Liver (tissue), 9 donors: Measurements from ENCODE around the gene FES. TPM values are rescaled to one million over a fixed set of nuclear protein-coding genes. Genes with fewer than 3 reads are reported as not detected.
A peak's percentile ranks its signal among the peaks of the same experiment; 100 is the strongest.

ENCODE experiments used
- DNase-seq: peaks from one replicate; pipeline ENCODE4 v3.0.0-alpha.2; 2017; ENCODE audit warnings: low spot score
- H3K27ac ChIP-seq, 2 donors: one replicate each; pipeline ENCODE4 v1.7.0; 2013; ENCODE audit warnings: inconsistent platforms in 2 of 2, low read length in 2 of 2, control low read depth in 1 of 2, low read depth in 1 of 2, mild to moderate bottlenecking in 1 of 2
- H3K27me3 ChIP-seq, 4 donors: one replicate each; pipeline versions ENCODE4 v1.6.1 to v1.7.0; 2013; ENCODE audit warnings: low read length in 3 of 4, inconsistent platforms in 1 of 4, mild to moderate bottlenecking in 1 of 4, moderate library complexity in 1 of 4; ENCODE audit not compliant: control insufficient read depth in 4 of 4, insufficient read depth in 4 of 4
- H3K36me3 ChIP-seq, 4 donors: one replicate each; pipeline versions ENCODE4 v1.6.1 to v1.7.0; 2013; ENCODE audit warnings: low read length in 3 of 4, mild to moderate bottlenecking in 3 of 4, low read depth in 1 of 4, moderate library complexity in 1 of 4; ENCODE audit not compliant: control insufficient read depth in 4 of 4, insufficient read depth in 3 of 4
- H3K4me1 ChIP-seq, 4 donors: one replicate each; pipeline versions ENCODE4 v1.6.1 to v1.7.0; 2013; ENCODE audit warnings: low read length in 3 of 4, mild to moderate bottlenecking in 3 of 4, moderate library complexity in 1 of 4; ENCODE audit not compliant: control insufficient read depth in 4 of 4, insufficient read depth in 4 of 4
- H3K4me3 ChIP-seq, 3 donors: one replicate each; pipeline versions ENCODE4 v1.6.1 to v1.7.0; 2013; ENCODE audit warnings: low read length in 3 of 3, control low read depth in 1 of 3, low read depth in 1 of 3, mild to moderate bottlenecking in 1 of 3
- H3K9ac ChIP-seq, 2 donors: one replicate each; pipeline ENCODE4 v1.7.0; 2013; ENCODE audit warnings: low read length in 2 of 2, mild to moderate bottlenecking in 2 of 2, moderate library complexity in 2 of 2, control low read depth in 1 of 2, low read depth in 1 of 2
- H3K9me3 ChIP-seq, 4 donors: one replicate each; pipeline versions ENCODE4 v1.6.1 to v1.7.0; 2013; ENCODE audit warnings: low read length in 3 of 4; ENCODE audit not compliant: control insufficient read depth in 4 of 4
- ATF3 ChIP-seq: IDR thresholded peaks from 2 replicates; pipeline ENCODE4 v1.6.1; 2016; ENCODE audit warnings: antibody characterized with exemption
- CTCF ChIP-seq: fragments of 150-350 bp; IDR thresholded peaks from 2 replicates; pipeline ENCODE4 v1.5.1; 2017; ENCODE audit warnings: improper control_type of control experiment, low read depth, low read length; ENCODE audit not compliant: missing input control
- EGR1 ChIP-seq, 2 donors: IDR thresholded peaks; 2 replicates each; pipeline ENCODE4 v1.6.1; 2016 to 2018; ENCODE audit warnings: antibody characterized with exemption in 2 of 2, low read depth in 2 of 2
- FOXA1 ChIP-seq: IDR thresholded peaks from 2 replicates; pipeline ENCODE4 v1.6.1; 2016; ENCODE audit warnings: antibody characterized with exemption
- FOXA2 ChIP-seq: IDR thresholded peaks from 2 replicates; pipeline ENCODE4 v1.6.1; 2016; ENCODE audit warnings: antibody characterized with exemption
- GABPA ChIP-seq, 2 donors: IDR thresholded peaks in 1 of 2; conservative IDR thresholded peaks in 1 of 2; 2 replicates each; pipeline ENCODE4 v1.6.1; 2016; ENCODE audit warnings: antibody characterized with exemption in 2 of 2, mild to moderate bottlenecking in 1 of 2, moderate library complexity in 1 of 2
- HNF4A ChIP-seq, 2 donors: conservative IDR thresholded peaks; 2 replicates each; pipeline ENCODE4 v1.6.1; 2016; ENCODE audit warnings: antibody characterized with exemption in 2 of 2, mild to moderate bottlenecking in 2 of 2
- HNF4G ChIP-seq: IDR thresholded peaks from 2 replicates; pipeline ENCODE4 v1.6.1; 2016; ENCODE audit warnings: antibody characterized with exemption
- JUND ChIP-seq, 2 donors: IDR thresholded peaks; 2 replicates each; pipeline ENCODE4 v1.6.1; 2016; ENCODE audit warnings: antibody characterized with exemption in 2 of 2
- MAX ChIP-seq: IDR thresholded peaks from 2 replicates; pipeline ENCODE4 v1.6.1; 2016; ENCODE audit warnings: antibody characterized with exemption
- NR2F2 ChIP-seq: IDR thresholded peaks from 2 replicates; pipeline ENCODE4 v1.6.1; 2016; ENCODE audit warnings: antibody characterized with exemption
- RAD21 ChIP-seq, 2 donors: IDR thresholded peaks; 2 replicates each; pipeline ENCODE4 v1.6.1; 2016; ENCODE audit warnings: antibody characterized with exemption in 2 of 2, mild to moderate bottlenecking in 2 of 2
- REST ChIP-seq: IDR thresholded peaks from 2 replicates; pipeline ENCODE4 v1.6.1; 2016; ENCODE audit warnings: antibody characterized with exemption, mild to moderate bottlenecking
- RXRA ChIP-seq, 2 donors: IDR thresholded peaks; 2 replicates each; pipeline ENCODE4 v1.6.1; 2017 to 2018; ENCODE audit warnings: antibody characterized with exemption in 2 of 2, mild to moderate bottlenecking in 1 of 2
- SP1 ChIP-seq: IDR thresholded peaks from 2 replicates; pipeline ENCODE4 v1.6.1; 2018; ENCODE audit warnings: antibody characterized with exemption, mild to moderate bottlenecking
- TAF1 ChIP-seq: conservative IDR thresholded peaks from 2 replicates; pipeline ENCODE4 v1.6.1; 2016; ENCODE audit warnings: antibody characterized with exemption, mild to moderate bottlenecking
- YY1 ChIP-seq: IDR thresholded peaks from 2 replicates; pipeline ENCODE4 v1.6.1; 2016; ENCODE audit warnings: antibody characterized with exemption, mild to moderate bottlenecking
- ZBTB33 ChIP-seq: IDR thresholded peaks from 2 replicates; pipeline ENCODE4 v1.6.1; 2016; ENCODE audit warnings: antibody characterized with exemption
- WGBS: extraction: QIAGEN DNeasy Blood & Tissue Kit; methylation state at CpG from one replicate; pipeline ENCODE4 v1.1.7; 2013; 5-methylcytosine and 5-hydroxymethylcytosine counted together
- polyA plus RNA-seq, 2 donors: library from polyadenylated mRNA; stranded (reverse) in 1 of 2; unstranded in 1 of 2; fragments of 200-250 nt in 1 of 2; fragments of >200 nt in 1 of 2; fragmentation: Nextera tagmentation in 1 of 2; extraction: Ambion mirVana in 1 of 2; gene quantifications; one replicate each; pipeline versions ENCODE4 v1.2.1 to v1.2.3, GENCODE V29; 2013 to 2015
- total RNA-seq, 2 donors: library from RNA; depleted of rRNA; stranded (reverse); fragments of >200 nt; gene quantifications; one replicate each; pipeline ENCODE4 v1.2.3, GENCODE V29; 2014
- donor health status: healthy.
- donor health status: healthy.
- donor health status: healthy.
- donor health status: healthy.
- donor health status: healthy.

Gene FES
- total and polyA plus RNA-seq, 4 donors, result 12.1 to 43.1 (median 28.8) TPM

GRCh38 chr15:90934949-90935751, 50.8 kb downstream of the FES start, which contains the start of gene UNC45A:
Gene UNC45A, plus strand, starts transcription at chr15:90935285. Its CDS starts 40 bp downstream, at chr15:90935325.
- H3K9ac ChIP-seq, result peak within 1 kb of the TSS; percentile 48 to 78
- TF ChIP-seq SP1 (no peak), REST (no peak), HNF4A (conservative IDR thresholded peaks at IDR 0.05) (peak in 1 of 2 donors; percentile 6), JUND (IDR thresholded peaks at IDR 0.05) (no peak)
- H3K4me1 ChIP-seq, result peaks cover 2 to 38% (median 30%) of the 10 kb centered on the region in 4 donors
- WGBS, result 1% methylated on average over 65 of the region's 65 CpGs
- peak; percentile 96 for DNase-seq
- H3K36me3 ChIP-seq, result peaks cover 3 to 11% (median 6%) of the 10 kb centered on the region in 4 donors
- H3K9me3 ChIP-seq, result no peaks in the 10 kb centered on the region
- peak within 1 kb of the TSS; percentile 36 to 55 (median 44) for H3K4me3 ChIP-seq
- peak within 1 kb of the TSS; percentile 53 to 68 for H3K27ac ChIP-seq
- H3K27me3 ChIP-seq, result no peaks in the 10 kb centered on the region

GRCh38 chr15:90936823-90937222, 52.5 kb downstream of the FES start:
- 93% methylated on average over 1 of the region's 1 CpG for WGBS
- no peak for DNase-seq
- no peak overlapping the region for H3K4me3 ChIP-seq
- peaks cover 2 to 24% (median 18%) of the 10 kb centered on the region in 4 donors for H3K4me1 ChIP-seq
- H3K9ac ChIP-seq, result no peak overlapping the region
- no peak for TF ChIP-seq MAX
- no peak for TF ChIP-seq ZBTB33
- no peak for TF ChIP-seq HNF4A (conservative IDR thresholded peaks at IDR 0.05)
- TF ChIP-seq RAD21 (IDR thresholded peaks at IDR 0.05), result no peak
- no peak for TF ChIP-seq SP1
- no peak for TF ChIP-seq FOXA2
- TF ChIP-seq YY1, result no peak
- TF ChIP-seq RXRA (IDR thresholded peaks at IDR 0.05), result no peak
- no peak for TF ChIP-seq NR2F2
- no peak for TF ChIP-seq JUND (IDR thresholded peaks at IDR 0.05)
- no peak for TF ChIP-seq HNF4G
- TF ChIP-seq ATF3, result no peak
- TF ChIP-seq GABPA (IDR thresholded peaks at IDR 0.05 in 1 of 2, conservative IDR thresholded peaks at IDR 0.05 in 1 of 2), result no peak
- TF ChIP-seq FOXA1, result no peak
- no peak for TF ChIP-seq TAF1
- no peak for TF ChIP-seq REST
- no peak for TF ChIP-seq CTCF
- no peak for TF ChIP-seq EGR1 (IDR thresholded peaks at IDR 0.05; ENCODE audit: low read depth in 2 of 2)
- H3K27me3 ChIP-seq, result no peaks in the 10 kb centered on the region
- peaks cover 10 to 23% (median 15%) of the 10 kb centered on the region in 4 donors for H3K36me3 ChIP-seq
- no peak overlapping the region for H3K27ac ChIP-seq
- H3K9me3 ChIP-seq, result no peaks in the 10 kb centered on the region
